ENCODE measurements around the gene FHIT.
"Not testable (repeated sequence)": the region's sequence is repeated elsewhere in the genome, so short reads cannot be mapped to it uniquely, and the experiment has no call there.

The FHIT gene

DNA sequence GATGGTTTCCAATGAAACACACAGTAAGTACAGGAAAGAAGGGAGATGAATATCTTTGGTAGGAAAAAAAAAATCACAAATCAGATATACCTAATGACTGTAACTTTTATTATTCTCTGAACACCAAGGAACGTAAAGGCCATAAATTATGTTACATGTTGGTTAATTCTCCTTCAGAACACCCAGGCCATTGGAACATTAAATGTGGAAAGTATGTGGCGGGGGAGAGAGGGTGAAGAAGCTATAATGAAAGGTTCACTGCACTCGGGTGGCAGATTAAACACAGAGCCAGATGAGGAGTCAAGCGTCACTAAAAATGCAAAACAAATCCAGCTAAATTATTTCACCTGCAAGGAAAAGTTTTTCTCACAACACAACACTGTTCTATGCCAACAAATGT lies 193.8 kb downstream of the FHIT start:
- DNase-seq (ENCODE audit: low read depth): no peak

DNA sequence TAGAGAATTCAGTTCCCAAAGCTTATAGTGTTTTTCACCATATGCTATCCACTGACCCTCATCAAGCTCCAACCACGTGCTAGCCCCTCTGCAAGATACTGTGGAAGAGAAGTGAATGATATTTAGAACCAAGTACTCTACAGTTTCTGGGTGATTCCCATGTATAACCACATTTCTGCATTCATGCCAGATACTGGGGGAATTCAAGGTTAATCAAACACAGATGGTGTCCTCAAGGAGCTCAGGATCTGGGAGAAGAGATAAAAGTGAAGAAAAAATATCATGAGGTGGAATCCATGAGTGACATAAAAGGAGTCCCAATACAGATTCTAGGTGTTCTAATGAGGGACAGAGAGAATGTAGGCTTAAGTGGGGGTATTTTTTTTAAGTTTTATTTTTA lies 195.8 kb downstream of the FHIT start:
- no peak for DNase-seq (ENCODE audit: low read depth)

DNA sequence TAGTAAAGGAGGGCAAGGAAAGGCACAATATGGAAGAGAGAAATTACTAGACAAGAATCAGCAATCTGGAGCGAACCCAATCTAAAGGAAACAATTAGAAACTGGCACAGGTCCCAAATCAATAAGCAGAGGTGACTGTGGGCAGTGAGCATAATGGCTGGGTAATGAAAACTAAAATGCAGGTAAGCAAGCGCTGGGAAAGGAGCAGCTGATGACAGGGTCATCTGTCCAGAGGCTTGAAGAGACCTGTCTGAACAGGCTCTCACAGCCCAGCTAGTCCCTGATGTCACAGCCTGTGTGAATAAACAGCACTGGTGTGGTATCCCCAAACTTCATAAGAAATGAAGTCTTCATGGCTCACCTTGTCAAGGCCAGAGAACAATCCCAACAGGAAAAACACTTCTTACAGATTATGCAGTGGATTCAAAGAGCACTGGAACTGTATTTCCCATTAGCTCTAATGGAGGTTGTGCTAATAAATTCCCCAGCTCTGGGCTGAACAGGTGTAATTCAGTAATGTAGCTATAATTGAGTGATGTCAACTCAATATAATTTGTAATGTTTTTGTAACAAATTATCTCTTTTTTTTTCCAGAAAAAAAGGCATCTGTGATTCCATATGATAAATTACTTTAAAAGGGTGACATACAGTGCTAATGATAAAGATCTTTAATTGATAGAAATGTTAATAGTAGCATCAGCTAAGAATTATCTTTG lies 197.3 kb downstream of the FHIT start:
- DNase-seq (ENCODE audit: low read depth): no peak

DNA sequence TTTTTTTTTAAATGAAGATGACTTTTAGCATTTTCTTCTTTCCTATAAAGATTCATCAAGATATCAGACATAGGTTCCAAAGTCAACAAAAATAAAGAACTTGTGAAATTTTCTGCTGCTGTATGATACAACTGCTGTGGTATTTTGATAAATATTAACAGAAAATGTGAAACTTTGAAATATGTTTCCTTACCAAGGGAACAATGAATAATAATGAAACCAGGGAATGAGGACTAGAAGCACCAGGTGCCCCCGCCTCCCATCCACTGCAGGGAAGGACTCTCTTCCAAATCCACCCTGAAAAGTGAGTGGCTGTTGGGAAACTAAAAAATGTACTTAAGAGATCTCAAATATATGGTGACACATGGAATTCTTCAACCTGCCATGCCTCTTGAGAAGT lies 198.4 kb downstream of the FHIT start:
- no peak for DNase-seq (ENCODE audit: low read depth)

DNA sequence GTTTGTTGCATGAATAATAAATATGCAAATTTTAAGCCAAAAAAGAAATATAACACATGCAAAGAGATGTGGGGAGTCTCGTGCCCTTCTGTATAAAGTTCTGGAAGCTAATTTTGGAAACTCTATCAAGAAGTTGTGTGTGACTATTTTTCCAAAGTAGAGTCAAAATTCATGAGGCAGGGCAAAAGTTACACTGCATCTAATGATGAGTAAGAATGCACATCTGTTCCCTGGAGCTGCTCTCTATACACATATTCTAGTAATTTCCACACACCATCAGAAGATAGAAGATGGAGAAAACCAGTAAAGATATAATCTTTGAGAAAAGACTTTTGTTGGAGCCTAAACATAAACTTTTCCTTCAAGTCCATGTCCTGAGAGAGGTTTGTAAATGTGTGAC lies 199.6 kb downstream of the FHIT start:
- DNase-seq (ENCODE audit: low read depth): no peak

DNA sequence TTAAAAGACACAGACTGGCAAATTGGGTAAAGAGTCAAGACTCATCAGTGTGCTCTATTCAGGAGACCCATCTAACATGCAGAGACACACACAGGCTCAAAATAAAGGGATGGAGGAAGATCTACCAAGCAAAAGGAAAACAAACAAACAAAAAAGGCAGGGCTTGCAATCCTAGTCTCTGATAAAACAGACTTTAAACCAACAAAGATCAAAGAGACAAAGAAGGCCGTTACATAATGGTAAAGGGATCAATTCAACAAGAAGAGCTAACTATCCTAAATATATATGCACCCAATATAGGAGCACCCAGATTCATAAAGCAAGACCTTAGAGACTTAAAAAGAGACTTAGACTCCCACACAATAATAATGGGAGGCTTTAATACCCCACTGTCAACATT lies 206.1 kb downstream of the FHIT start:
- DNase-seq (ENCODE audit: low read depth): not testable (repeated sequence)

DNA sequence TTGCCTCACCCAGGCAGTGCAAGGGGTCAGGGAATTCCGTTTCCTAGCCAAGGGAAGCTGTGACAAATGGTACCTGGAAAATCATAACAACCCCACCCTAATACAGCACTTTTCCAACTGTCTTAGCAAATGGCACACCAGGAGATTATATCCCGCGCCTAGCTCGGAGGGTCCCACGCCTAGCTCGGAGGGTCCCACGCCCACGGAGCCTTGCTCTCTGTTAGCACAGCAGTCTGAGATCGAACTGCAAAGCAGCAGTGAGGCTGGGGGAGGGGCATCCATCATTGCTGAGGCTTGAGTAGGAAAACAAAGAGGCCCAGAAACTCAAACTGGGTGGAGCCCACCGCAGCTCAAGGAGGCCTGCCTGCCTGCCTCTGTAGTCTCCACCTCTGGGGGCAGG lies 208.1 kb downstream of the FHIT start:
- no peak for DNase-seq (ENCODE audit: low read depth)

DNA sequence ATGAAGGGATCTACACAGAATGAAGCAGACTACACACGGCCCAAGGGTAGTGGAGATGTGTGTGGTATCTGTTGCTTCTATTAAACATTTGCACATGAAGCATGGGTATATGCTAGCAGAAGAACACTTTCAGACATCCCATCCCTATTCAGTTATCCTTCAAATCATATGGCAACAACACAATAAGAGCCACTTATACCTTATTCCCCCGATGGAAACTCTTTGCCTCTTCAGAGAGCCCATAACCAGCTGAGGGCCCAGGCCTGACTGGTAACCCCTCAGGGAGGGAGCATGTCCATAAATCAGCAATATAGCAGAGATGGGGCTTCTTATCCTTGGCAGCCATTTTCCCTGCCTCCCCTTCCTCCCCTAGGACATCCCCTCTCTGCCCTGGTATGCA lies 210.6 kb downstream of the FHIT start:
- no peak for DNase-seq (ENCODE audit: low read depth)

DNA sequence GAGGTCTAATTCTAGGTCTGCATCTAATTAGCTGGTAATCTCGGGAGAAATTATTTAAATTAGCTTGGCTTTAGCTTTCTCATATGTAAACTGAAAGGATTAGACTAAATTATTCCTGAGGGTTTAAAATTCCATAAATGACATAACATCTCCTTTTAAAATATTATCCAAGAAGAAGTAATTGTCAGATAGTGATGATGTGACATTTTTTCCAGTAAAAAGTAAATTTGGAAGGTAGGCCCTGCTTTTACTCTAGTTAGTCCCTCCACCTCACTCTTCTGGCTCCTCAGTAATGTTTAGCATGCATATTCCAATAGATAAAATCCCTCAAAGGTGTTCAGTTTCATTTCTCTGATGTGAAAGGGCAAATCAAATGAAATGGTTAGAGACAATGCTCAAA lies 215.7 kb downstream of the FHIT start:
- DNase-seq (ENCODE audit: low read depth): no peak

DNA sequence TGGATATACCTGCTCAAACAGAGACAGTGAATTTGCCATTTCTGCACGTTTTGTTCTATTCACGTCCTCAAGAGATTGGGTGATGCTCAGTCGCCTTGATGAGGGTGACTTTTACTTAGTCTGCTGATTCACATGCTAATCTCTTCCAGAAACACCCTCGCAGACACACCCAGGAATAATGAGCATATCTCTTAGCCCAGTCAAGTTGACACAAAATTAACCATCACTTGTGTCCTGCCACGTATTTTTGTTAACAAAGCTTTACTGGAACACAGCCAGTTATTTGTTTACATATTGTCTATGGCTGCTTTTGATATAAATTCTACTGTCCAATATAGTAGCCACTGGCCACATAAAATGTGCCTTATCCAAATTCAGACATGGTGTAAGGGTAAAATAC lies 218.3 kb downstream of the FHIT start:
- no peak for DNase-seq (ENCODE audit: low read depth)

DNA sequence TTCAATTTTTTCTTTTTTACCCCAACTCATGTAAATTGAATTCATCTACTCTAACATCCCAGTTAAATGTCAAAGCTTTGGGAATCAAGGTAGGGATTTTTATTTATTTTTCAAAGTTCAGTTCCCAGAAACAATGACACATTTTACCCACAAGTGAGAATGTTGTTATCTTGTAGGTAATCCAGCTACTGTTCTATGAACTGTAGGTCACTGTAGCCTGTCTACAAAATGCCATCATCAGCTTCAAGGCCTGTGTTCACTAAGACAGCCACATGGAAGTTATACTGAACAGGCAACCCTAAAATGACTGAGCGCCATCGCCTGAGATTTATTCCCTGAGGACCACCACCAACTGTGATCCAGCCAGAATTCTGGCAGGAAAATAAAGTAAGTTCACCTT lies 219.7 kb downstream of the FHIT start:
- no peak for DNase-seq (ENCODE audit: low read depth)

DNA sequence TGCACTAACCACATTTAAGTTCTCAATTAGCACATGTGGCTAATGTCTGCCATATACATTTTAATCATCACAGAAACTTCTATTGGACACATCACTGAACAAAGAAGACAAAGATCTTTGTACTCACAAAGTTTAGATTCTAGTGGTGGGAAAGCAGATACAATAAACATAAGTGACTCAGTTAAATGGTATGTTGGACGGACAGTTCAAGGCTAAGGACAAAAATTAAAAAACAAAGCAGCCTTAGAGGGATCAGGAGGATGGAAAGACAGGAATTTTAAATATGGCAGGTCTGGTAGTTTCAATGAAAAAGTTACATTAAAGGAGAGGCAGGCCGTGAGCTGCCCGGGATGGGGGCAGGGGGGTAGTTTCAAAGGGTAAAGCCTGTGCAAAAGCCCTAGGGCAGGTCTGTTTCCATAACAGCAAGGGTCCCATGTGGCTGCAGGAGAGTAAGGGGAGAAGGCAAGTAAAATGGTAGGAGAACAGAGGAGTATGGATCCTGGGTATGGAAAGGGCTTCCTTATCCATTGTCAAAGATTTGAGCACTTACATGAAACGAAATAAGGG lies 220.7 kb downstream of the FHIT start:
- DNase-seq (ENCODE audit: low read depth): no peak

DNA sequence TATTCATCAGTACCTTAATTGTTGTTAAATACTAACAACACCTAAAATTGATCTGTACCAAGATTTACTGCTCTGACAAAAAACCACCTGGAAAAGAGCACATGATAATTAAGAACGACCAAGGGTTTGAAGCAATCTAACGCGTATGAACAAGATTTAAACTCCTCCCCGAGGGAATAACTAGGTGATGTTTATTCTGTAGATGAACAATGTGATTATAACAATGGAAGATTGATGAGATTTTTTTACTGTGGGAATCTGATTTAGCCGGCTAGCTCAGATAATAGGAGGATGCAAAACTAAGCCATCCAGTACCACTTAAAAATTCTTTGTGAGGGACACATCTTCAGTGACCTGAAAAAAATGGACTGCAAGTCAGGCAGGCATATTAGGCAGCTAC lies 222.1 kb downstream of the FHIT start:
- no peak for DNase-seq (ENCODE audit: low read depth)

DNA sequence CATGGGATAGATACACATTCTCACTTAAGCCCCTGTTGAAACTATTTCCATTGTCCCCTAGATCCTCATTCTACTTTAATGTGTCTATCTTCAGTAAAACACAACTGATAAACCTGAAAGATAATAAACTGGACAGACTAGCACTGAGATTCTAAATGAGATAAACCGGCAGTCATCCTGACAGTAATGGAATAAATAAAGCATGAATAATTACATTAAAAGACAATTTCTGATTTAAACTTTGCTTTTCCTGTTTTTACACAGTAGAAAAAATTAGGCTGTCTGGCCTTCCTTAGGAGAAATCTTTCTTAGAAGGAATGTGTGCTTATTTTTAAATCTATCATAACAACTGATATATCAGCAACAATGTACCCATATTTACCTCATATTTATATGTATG lies 232.4 kb downstream of the FHIT start:
- DNase-seq (ENCODE audit: low read depth): no peak

DNA sequence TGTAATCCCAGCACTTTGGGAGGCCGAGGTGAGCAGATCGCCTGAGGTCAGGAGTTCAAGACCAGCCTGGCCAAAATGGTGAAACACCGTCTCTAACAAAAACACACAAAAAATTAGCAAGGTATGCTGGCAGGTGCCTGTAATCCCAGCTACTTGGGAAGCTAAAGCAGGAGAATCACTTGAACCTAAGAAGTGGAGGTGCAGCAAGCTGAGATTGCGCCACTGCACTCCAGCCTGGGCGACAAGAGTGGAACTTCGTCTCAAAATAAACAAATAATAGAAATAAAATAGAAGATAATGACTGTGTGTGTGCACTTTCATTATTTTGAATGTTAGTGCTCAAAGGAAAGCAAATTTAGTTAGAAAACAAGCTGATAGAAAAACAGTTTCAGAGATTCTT lies 234.2 kb downstream of the FHIT start:
- DNase-seq (ENCODE audit: low read depth): not testable (repeated sequence)

DNA sequence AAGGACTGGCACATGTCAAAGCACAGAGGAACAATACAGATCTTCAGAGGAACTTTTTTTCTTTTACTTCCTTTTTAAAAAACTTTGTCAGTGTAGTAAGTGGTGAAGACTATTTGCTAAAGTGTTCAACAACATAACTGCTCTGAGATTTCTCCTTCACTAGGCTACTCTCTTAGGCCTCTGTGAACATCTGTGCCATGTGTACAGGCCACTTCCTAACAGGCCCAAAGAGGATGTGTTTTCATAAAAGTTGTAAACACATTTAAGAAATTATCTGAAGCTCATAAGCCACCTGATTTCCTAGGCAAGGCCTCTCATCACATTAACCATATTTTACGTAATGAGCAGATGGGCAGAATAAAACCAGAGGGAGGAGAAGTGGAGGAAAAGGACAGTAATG lies 235.4 kb downstream of the FHIT start:
- DNase-seq (ENCODE audit: low read depth): no peak

DNA sequence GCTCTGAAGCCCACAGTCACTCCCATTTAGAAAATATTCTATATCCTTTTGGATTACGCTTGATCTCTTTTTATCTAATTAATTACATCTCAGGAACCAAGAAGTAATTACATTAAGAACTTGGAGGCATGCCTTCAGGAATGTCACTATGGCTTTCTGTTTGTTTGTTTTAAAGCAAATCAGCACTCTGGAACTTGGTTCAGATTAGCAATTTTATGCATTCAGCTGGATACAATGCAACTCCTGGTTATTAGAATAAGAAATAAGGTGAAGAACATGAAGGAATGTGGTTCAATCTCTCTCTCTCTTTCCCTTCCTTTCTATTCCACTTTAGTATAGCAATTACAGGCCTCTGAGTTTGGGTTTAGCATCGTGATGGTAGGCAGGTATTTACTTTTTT lies 235.8 kb downstream of the FHIT start:
- DNase-seq (ENCODE audit: low read depth): no peak

DNA sequence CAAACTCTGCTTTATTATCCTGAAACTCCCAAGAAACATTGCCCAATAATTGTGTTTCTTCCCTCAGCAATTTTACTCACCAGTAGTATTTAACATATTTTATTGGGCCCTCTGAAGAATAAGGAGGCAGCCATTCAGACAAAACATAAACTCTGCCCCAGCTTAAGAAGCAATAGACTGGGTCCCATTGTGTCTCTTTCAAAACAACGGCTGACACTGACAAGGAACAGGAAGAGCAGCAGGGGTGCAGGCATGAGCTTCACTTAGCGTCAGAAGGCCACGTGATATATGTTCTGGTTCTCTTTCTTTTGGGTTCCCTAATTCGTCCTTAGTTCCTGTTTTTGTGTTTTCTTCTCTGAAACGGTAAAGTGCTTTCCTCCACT lies 242.3 kb downstream of the FHIT start:
- DNase-seq (ENCODE audit: low read depth): no peak

DNA sequence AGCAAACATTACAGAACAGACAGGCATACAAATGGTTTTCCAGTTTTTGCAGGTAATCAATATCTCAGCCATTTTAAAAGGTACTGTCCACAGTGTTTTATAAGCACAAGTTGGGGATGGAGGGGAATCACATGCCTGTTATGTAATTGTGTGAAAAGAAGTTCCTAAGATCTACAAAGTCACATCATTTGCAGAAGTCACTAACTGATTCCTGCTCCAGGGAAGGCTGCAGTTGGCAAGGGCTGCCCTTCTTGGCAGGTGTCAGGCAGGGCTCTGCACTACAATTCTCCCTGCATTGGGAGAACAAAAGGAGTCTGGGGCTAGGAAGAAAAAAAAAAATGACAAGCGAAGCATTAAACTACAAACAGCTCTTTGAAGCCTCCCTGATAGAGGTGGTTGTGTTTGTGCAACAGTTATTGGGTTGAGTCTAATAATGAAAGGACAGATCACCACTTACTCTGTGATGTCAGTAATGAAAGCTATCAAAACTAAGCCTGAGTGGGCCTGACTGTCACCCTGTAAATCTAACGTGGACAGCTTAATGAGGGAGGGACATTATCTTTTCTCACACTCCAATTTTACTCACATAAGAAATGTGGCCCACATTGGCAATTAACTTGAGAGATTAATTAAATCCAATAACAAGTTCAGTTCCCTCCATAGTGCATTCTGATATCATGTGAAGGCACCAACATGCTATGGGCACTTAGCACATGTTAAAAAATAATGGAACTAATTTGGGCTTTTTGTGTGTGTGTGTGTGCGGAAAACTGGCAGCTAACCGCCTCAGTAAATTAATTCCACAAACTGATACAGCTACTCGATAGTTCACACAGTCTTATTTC lies 242.9 kb downstream of the FHIT start:
- DNase-seq (ENCODE audit: low read depth): no peak

DNA sequence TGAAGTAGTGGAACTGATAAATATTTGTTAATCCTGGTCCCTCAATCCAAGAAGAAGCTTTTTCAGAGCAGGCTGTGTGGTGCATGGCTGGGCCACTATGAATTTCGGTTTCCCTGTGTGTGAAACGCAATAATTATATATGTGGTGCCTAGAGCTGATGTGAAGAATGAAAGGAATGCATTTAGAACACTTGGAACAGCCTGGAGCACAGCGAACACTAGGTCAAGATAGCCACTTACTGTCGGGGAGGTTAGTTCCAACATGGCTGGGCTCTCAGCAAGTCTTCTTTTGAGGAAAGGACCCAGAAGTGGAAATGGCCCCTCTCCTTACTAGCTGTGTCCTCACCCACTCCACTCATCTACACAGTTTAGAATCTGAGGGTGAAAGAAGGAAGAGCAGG lies 245.7 kb downstream of the FHIT start:
- DNase-seq (ENCODE audit: low read depth): no peak

DNA sequence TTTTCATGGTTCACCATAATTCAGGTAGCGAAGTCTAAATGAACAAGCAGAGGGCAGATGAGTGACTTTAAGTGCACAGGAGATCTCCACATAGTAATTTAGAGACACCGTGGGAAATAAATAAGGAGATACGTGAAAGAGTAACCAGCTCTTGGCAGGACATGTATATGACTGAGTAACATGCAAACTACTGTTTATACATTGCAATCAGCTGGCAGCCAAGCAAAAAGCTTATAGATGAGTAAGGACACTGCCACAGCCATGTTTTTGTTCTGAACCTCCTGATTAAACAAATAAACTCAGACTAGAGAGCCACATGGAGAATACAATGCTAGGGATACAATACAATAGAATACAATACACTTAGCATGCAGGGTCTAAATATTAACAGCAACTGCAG lies 252.4 kb downstream of the FHIT start:
- DNase-seq (ENCODE audit: low read depth): no peak

DNA sequence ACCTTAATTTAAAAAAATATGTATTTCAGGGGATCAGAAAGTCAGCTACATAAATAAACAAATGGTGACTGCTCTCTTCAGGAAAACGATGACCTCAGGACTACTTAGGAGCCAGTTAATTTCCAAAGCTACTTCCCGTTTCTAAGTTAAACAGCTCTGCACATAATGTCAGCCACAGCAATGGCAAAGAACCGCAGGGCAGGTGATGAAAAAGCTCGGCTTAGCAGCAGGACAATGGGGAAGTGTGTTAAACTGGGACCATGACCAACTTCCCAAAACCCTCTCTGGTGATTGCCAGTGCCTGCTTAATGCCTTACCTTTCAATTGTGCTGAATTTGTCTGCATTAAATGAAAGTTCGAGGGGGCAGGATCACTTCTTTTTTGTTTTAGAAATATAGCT lies 258.9 kb downstream of the FHIT start:
- DNase-seq (ENCODE audit: low read depth): no peak

DNA sequence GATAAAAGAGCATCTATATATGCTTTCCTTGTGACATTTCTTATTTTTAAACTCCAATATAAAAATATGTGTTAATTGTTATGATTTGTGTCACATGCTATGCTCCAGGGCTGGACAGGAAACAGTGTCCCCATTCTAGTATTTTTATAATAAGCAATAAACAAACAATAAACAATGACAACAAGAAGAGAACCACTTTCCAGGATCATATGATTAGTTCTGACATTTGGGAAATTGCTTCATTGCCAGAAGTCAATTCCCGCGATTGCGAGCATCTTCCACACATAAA lies 260.9 kb downstream of the FHIT start:
- no peak for DNase-seq (ENCODE audit: low read depth)

Data from stimulated activated CD8-positive, alpha-beta memory T cell treated with anti-CD3 and anti-CD28 coated beads, Interleukin-12 subunit alpha, Interleukin-12 subunit beta, amount 100 ng/mL, for 4 hours (primary cell).